Measurements from ENCODE around the gene MBNL1.
"Not testable (repeated sequence)": the region's sequence is repeated elsewhere in the genome, so short reads cannot be mapped to it uniquely, and the experiment has no call there.

Gene MBNL1

DNA sequence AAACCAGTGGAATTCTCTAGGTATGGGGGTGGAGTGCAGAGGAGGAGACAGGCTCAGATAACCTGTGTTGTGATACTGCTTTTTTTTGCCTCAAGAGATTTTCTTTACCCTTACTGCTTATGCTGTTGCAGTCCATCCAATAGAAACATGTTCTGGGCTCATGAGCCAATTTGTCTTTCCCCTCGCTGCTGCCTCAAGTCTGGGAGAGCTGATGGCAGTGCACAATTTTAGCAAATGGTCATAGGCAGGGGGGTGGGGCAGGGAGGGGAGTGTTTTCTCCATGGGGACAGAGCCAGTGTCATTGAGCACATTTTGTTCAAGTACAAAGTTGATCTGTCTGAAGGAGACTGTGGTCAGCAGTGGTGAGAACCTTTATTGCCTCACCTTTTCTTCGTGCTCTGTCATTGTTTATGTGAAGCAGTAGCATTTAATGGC, 134.9 kb downstream of the MBNL1 start:
- DNase-seq (ENCODE audit: low read depth) = no peak

DNA sequence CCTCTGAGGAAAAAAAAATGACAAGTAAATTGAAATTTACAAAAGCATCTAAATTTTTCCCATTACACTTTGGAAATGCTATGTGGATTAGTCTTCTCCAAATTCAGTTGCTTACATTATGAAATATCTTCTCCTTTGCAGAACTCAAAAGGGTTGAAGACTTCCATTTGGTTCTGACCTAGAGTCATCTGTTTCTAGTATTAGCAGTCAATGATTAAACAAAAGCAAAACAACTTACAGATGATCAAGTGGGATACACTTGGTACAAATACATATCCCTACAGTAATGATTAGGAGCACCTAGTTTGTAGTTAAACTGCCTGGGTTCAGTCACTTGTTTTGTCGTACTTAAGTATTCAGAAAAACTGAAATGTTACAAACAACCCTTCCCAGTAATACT, 136.2 kb downstream of the MBNL1 start:
- DNase-seq (ENCODE audit: low read depth) = no peak

DNA sequence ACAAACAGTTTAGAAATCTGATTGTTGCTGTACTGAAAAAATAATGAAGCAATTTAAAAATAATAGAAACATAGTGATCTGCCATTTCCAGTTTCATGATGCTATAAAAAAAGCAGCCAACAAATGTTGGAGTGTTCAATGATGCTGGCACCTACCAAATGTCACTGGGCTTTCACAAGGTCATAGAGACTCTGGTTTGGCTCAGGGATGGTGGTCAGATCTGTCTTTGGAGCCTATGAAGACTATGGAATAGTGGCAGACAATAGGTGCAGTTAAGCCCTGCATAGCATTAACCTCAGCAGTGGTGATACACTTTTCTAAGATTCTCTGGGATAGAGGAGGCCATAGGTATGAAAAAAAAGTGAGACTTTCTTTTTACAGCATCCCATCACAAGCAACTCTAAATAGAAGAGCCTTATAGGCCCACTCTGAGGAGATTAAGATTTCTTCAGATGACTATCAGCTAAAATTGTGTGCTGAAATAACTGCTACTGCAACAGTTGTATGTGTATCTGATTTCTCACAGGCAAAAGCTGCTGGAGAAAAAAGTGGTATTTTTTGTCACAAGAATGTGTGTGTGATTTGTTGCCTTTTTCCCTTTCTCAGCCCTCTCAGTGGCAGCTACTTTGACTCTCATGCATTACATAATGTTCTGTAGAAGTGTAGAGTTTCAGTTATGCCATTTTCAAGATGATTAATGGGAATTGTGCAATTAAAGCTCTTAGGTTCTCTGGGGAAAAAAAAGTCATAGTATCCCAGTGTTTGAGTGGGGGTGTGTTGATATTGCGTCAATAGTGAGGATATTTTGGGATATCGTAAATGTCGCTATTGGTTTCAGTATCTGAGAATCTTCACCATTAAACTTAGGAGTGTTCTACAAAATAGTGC, 137.4 kb downstream of the MBNL1 start:
- DNase-seq (ENCODE audit: low read depth) = no peak

DNA sequence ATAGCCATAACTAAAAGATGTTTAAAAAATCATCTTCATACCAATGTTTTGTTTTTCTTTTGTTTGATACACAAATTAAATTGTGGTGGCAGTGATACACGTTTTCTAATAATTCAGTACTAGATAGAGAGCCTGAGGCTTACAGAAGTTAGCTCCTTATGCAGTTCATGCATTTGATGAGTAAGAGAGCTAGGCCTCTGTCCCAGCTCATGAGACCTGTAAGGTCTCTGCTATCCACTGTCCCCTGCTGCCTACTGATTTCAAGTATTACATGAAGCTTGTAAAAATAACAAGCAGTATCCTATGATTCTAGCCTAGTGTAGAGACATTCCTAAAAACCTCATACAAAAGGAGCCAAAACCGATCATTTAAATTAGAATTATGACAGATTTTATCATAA, 144.5 kb downstream of the MBNL1 start:
- no peak for DNase-seq (ENCODE audit: low read depth)

DNA sequence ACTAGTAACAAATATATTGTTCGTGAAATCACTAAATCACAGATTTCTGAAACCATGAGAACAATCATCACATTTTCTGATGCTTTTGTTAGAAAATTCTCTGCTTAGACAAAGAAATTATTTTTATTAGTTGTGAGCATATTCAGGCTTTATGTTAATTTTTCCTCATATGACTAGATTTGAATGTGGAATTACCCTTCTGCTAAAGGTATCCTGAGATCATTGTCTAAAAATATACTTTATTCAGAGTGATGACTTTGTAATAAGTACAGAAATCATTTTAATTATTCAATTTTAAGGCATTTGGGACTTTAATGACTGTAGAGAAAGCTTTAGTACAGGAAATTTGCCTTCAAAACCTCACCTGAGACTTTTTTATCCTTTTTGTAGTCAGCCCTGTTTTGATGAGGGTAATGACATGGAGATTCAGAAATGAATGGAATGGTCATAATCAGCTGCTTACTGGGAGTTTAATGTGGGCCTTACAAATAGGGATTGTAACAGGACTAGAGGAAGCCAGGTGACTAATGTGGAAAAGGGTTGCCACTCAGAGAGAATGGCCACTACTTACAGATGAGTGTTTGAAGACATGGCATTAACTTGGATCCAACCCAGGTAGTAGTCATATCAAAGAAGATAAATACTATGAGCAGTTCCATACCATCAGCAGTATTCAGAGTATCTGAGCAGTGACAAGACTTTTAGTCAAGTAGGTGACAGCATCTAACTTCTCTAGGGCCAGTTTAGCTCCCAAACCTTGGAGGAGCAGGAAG, 148.3 kb downstream of the MBNL1 start:
- no peak for DNase-seq (ENCODE audit: low read depth)

DNA sequence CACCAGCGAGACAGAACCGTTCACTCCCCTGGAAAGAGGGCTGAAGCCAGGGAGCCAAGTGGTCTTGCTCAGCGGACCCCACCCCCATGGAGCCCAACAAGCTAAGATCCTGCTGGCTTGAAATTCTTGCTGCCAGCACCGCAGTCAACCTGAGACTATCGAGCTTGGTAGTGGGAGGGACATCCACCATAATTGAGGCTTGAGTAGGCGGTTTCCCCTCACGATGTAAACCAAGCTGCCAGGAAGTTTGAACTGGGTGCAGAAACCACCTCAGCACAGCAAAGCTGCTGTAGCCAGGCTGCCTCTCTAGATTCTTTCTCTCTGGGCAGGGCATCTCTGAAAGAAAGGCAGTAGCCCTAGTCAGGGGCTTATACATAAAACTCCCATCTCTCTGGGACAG, 151.0 kb downstream of the MBNL1 start:
- no peak for DNase-seq (ENCODE audit: low read depth)

DNA sequence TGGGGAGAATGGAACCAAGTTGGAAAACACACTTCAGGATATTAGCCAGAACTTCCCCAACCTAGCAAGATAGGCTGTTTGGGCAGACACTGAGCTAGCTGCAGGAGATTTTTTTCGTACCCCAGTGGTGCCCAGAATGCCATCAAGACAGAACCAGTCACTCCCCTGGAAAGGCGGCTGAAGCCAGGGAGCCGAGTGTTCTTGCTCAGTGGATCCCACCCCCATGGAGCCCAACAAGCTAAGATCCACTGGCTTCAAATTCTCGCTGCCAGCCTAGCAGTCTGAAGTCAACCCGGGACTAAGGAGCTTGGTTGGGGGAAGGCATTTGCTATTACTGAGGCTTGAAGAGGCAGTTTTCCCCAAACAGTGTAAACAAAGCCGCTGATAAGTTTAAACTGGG, 152.4 kb downstream of the MBNL1 start:
- no peak for DNase-seq (ENCODE audit: low read depth)

DNA sequence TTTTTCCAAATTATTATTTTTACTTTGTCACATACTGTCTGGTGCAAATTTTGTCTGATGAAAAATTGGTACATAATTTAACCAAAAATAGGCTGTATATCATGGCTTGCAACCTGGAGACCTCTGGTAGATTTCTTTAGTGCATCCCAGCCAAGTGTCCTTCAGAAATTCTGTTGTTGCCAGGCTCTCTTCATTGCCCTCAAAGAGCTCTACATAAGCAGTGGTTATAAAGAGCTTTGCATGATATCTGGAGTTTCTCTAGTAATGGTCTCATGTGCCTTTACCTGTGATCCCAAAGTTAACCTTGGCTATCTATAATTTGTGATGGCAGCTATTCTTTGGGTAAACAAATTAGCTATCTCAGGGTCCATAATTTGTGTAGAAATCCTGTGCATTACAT, 157.7 kb downstream of the MBNL1 start:
- DNase-seq (ENCODE audit: low read depth) = no peak

DNA sequence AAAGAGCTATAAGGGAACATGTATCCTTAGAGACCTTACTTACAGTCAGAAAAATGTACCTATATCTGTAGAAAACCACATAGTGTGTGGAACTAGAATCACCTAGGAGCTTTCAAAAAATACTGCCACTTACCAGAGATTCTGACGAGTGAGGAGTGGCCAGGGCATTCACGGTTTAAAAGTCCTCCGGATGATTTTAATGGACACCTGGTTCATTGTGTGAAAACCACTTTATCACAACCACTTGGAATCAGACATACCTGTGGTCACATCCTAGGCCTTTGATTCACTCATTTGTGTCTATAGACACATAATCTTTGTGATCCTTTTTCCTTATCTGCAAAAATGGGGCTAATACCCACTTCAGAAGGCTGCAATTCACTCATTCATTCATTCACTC, 159.8 kb downstream of the MBNL1 start:
- no peak for DNase-seq (ENCODE audit: low read depth)

DNA sequence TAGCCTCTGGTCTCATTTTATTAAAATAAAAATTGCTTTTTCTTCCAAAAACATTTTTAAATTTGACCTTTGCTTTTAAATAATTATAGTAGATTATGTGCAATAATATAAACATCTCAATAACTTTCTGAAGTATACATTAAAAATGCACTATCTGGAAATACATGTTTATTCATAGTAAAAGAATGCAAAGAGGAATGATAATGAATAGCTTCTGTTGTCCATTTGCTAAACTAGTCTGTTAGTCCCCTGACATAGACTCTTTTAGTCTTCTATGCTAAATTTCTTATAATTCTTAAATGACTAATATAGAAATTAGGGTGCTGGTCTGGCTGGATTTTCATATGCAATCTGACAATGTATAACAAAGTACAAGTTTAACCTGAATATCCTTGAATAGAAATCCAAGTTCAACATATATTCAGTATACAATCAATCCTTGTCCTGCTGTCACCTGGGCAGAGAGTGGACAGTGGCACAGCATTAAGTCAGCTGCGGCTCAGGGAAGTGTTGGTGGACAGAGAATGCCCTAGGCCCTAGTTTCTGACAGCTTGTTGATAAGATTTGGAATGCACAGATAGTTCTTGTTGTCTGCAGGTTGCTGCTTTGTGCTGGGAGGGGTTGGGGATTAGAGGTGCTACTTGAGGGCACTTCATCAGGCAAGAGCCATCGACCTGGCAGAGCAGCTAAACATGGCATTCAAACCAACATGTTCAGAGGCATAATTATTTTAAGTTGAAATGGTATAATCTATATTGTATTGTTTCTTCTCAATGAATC, 161.7 kb downstream of the MBNL1 start:
- DNase-seq (ENCODE audit: low read depth) = no peak

DNA sequence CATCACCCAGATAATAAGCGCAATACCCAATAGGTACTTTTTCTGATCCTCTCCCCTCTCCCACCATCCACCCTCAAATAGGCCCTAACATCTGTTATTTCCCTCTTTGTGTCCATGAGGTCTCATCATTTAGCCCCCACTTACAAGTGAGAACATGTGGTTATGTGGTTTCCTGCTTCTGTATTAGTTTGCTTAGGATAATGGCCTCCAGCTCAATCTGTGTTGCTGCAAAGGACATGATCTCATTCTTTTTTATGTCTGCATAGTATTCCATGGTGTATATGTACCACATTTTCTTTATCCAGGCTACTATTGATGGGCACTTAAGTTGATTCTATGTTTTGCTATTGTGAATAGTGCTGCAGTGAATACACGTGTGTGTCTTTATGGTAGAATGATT, 165.4 kb downstream of the MBNL1 start:
- no peak for DNase-seq (ENCODE audit: low read depth)

DNA sequence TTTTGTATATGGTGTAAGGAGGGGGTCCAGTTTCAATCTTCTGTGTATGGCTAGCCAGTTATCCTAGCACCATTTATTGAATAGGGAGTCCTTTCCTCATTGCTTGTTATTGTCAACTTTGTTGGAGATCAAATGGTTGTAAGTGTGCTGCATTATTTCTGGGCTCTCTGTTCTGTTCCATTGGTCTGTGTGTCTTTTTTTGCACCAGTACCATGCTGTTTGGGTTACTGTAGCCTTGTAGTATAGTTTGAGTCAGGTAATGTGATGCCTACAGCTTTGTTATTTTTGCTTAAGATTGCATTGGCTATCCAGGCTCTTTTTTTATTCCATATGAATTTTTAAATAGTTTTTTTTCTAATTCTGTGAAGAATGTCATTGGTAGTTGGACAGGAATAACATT, 166.5 kb downstream of the MBNL1 start:
- DNase-seq (ENCODE audit: low read depth) = not testable (repeated sequence)

DNA sequence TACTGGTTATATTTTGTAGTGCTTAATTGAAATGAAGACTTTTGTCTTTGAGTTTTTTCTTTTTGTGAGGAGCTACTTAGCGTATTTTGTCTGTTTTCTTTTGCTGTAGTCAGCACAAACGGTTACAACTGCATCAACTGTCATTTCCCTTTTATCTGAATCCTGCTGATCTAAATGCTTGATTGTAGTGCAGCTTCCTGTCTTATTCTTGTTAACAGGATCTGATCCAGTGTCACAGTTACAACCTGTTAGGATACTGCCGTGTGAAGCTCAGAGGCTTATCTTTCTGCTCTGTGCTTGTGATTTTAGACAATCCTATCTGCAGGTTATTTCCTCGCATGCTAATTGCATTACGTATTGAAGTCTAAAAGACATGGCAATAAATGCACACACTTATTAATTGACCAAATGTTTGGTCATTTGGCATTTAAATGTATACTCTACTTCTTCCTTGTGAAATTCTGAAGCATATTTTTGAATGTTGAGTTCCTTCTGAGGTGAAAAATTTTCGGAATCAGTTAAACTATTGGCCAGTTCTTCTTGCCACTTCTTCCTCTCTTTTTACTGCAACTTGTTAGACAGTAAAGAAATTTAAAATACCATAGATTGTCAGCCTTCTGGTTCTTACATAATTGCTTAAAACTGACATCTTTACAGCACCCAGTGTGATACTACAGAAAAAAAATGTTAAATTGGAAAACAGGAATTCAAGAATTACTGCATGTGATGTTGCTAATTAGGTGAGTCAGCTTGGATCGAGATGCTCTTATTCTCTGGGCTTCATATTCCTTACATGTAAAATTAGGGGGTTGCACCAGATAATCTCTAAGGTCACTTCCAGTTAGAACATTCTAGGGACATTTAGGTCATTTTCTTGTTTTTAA, 168.2 kb downstream of the MBNL1 start:
- no peak for DNase-seq (ENCODE audit: low read depth)

DNA sequence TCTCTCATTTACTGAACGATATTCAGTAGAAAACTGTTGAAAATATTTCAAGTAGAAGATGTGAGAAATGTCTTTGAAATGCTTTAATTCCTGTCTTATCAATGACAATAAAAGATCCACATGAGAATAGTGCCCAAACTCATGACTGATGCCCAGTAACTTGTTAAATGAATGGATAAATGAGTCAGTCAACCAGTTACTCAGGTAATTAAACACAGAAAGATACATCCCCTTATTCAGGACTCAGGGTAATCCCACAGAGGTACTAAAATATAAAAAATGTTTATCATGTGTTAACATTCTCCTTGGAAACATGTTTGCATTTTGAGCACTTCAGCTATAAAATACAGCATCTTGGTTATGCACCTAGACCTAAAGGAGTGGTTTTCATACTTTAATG, 169.5 kb downstream of the MBNL1 start:
- no peak for DNase-seq (ENCODE audit: low read depth)

DNA sequence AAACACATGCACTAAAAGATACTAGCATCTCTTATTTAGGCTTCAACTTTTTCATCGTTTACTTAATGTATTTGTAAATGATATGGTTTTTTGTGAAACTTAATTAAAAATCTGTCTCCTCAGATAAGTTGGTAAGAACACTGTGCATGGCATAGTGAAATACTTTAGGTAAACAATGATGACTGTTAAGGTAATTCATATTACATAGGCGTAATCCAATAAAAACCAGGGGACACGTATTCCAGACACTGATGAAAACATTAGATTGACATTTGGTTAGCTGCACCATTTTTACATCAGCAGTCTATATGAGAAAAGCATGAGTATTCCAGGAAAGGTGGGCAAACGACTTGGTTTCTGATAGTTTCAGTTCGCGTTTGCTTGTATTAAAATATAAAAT, 170.0 kb downstream of the MBNL1 start:
- no peak for DNase-seq (ENCODE audit: low read depth)

DNA sequence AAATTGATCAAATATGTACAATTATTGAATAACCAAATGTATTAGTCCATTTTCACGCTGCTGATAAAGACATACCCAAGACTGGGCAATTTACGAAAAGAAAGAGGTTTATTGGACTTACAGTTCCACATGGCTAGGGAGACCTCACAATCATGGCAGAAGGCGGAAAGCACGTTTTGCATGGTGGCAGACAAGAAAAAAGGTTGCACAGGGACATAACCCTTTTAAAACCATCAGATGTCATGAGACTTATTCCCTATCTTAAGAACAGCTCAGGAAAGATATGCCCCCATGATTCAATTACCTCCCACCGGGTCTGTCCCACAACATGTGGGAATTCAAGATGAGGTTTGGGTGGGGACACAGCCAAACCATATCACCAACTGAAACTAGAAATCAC, 171.5 kb downstream of the MBNL1 start:
- not testable (repeated sequence) for DNase-seq (ENCODE audit: low read depth)

DNA sequence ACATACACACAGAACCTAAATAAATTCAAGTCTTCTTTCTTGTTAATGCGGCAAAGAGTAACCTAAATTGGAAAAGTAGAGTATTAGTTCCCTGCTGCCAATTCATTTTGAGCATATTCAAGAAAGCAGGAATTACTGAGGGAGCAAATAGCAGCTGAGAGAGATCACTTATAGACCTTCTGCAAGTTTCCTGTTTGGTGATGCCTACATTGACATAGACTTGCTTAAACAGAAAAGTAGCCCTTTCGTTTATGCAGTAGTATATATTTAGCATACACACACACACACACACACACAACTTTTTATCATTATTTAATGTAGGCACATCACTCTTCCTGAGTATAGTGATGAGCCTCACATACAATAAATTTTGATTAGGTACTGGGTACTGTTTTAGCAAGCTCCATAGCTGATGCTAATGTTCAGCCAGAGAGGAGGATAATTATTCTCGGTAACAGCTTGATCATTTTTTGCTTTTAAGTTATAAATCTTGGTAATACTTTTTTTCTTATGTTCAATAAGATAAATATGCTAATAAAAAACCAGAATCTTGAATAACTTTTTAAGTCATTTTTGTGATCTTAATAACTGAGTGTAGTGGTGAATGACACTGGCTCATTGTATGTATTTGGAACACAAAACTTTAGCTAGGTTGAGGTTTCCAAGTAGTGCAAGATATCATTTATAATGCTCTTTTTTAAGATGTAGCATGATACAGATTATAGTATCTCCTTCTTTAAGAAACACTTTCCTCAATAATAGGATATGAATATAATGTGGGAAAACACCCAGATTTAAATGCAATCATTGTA, 174.7 kb downstream of the MBNL1 start:
- DNase-seq (ENCODE audit: low read depth) = no peak

DNA sequence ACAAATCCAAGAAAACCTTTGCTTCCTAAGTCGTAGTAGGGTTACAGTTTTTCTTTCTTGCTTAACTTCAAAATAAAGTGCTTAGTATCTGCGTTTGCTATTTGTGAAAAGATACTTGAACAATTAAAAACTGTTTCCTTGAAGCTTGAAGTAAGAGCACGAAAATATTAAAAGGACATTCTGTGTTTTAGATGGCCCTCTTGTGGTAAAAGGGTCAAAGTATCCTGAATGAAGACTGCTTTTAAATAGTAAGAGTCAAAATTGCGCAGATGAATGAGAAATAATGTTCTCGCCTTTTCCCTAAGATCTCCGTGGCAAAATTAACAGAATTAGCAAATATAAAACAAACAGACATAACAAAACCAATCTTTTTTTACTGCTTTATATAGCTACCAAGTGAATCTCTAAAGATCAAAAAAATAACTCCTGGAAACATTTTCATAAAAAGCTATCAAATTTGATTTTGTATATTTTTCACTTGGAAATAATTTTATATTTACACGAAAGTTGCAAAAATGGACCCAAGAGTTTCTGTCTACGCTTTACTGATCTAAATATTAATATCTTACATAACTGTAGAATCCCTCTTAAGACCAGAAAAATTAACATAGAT, 175.4 kb downstream of the MBNL1 start:
- no peak for DNase-seq (ENCODE audit: low read depth)

DNA sequence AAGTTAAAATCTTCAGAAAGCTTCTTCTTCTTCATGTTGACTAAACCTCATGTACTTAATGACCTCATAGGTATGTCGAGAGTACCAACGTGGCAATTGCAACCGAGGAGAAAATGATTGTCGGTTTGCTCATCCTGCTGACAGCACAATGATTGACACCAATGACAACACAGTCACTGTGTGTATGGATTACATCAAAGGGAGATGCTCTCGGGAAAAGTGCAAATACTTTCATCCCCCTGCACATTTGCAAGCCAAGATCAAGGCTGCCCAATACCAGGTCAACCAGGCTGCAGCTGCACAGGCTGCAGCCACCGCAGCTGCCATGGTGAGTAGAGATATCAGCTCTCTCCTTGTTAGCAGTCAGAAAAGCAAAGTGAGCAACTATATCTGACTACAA, 176.5 kb downstream of the MBNL1 start:
- DNase-seq (ENCODE audit: low read depth) = no peak

DNA sequence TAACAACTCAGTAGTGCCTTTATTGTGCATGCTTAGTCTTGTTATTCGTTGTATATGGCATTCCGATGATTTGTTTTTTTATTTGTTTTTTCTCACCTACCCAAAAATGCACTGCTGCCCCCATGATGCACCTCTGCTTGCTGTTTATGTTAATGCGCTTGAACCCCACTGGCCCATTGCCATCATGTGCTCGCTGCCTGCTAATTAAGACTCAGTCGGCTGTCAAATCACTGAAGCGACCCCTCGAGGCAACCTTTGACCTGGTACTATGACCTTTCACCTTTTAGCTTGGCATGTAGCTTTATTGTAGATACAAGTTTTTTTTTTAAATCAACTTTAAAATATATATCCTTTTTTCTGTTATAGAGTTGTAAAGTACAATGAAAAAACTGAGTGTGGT, 177.8 kb downstream of the MBNL1 start:
- no peak for DNase-seq (ENCODE audit: low read depth)
